Activated CD8-positive, alpha-beta memory T cell treated with anti-CD3 and anti-CD28 coated beads for 1 hour (primary cell): ENCODE measurements around the gene CEP68.

Source experiments
- DNase-seq, 2 donors: peaks; one replicate each; pipeline ENCODE4 v3.0.0-alpha.2; 2020; ENCODE audit warnings: low read depth in 1 of 2; ENCODE audit errors: extremely low read depth in 1 of 2

Gene CEP68

GRCh38 chr2:65055422-65056214 lies 598 bp upstream of the CEP68 start:
- DNase-seq: peak in 1 of 2 donors; percentile 49

- no peak for DNase-seq
Observed at GRCh38 chr2:65057054-65057375, 799 bp downstream of the CEP68 start.

GRCh38 chr2:65057391-65058052 lies 1.3 kb downstream of the CEP68 start:
- no peak for DNase-seq

GRCh38 chr2:65059071-65059470 lies 2.9 kb downstream of the CEP68 start:
- no peak for DNase-seq

- no peak for DNase-seq
Observed at GRCh38 chr2:65061146-65061909, 5.1 kb downstream of the CEP68 start.

GRCh38 chr2:65061910-65062339 lies 5.7 kb downstream of the CEP68 start:
- no peak for DNase-seq

- no peak for DNase-seq
Observed at GRCh38 chr2:65062843-65063825, 6.9 kb downstream of the CEP68 start.

- no peak for DNase-seq
Observed at GRCh38 chr2:65064728-65065552, 8.7 kb downstream of the CEP68 start.

GRCh38 chr2:65067806-65068553 lies 11.8 kb downstream of the CEP68 start:
- no peak for DNase-seq

- no peak for DNase-seq
Observed at GRCh38 chr2:65069439-65069824, 13.2 kb downstream of the CEP68 start.

GRCh38 chr2:65070172-65070830 lies 14.1 kb downstream of the CEP68 start:
- no peak for DNase-seq

- DNase-seq: no peak
Observed at GRCh38 chr2:65070856-65071255, 14.6 kb downstream of the CEP68 start.

GRCh38 chr2:65071499-65072180 lies 15.4 kb downstream of the CEP68 start:
- DNase-seq: no peak

GRCh38 chr2:65072181-65072970 lies 16.2 kb downstream of the CEP68 start:
- DNase-seq: no peak

- DNase-seq: no peak
Observed at GRCh38 chr2:65073879-65074565, 17.8 kb downstream of the CEP68 start.

GRCh38 chr2:65075176-65075575 lies 19.0 kb downstream of the CEP68 start:
- DNase-seq: no peak
